GM18505 (cell line): ENCODE results near the gene SH3BP5.
A peak's percentile ranks its signal among the peaks of the same experiment; 100 is the strongest.

Experiments
- ATAC-seq: cut with Tn5 transposase; IDR thresholded peaks from one replicate; pipeline ENCODE4 v1.9.1; 2021; ENCODE audit not compliant: unreplicated experiment
- POLR2A ChIP-seq: IDR thresholded peaks from 4 replicates; pipeline ENCODE4 v1.6.1; 2011; ENCODE audit warnings: borderline replicate concordance; ENCODE audit not compliant: insufficient read depth, insufficient read length; ENCODE audit errors: extremely low read depth

SH3BP5 gene

GRCh38 chr3:15324379-15324808 lies 8.0 kb downstream of the SH3BP5 start:
- no peak for TF ChIP-seq POLR2A
- ATAC-seq, result no peak

- no peak for TF ChIP-seq POLR2A
- no peak for ATAC-seq
Measured at GRCh38 chr3:15323063-15323462, 9.3 kb downstream of the SH3BP5 start.

GRCh38 chr3:15321349-15321748 lies 11.0 kb downstream of the SH3BP5 start:
- no peak for ATAC-seq
- no peak for TF ChIP-seq POLR2A

GRCh38 chr3:15319575-15319974 lies 12.8 kb downstream of the SH3BP5 start:
- no peak for TF ChIP-seq POLR2A
- ATAC-seq, result no peak

- TF ChIP-seq POLR2A, result no peak
Measured at GRCh38 chr3:15319136-15319535, 13.2 kb downstream of the SH3BP5 start.

GRCh38 chr3:15318661-15319060 lies 13.7 kb downstream of the SH3BP5 start:
- ATAC-seq, result no peak

More at GRCh38 chr3:15319136-15319535, 13.2 kb downstream of the SH3BP5 start:
- no peak for ATAC-seq

GRCh38 chr3:15316998-15317435 lies 15.4 kb downstream of the SH3BP5 start:
- ATAC-seq, result no peak
- TF ChIP-seq POLR2A, result no peak

More at GRCh38 chr3:15318661-15319060, 13.7 kb downstream of the SH3BP5 start:
- TF ChIP-seq POLR2A, result no peak

GRCh38 chr3:15315003-15315402 lies 17.4 kb downstream of the SH3BP5 start:
- no peak for ATAC-seq
- TF ChIP-seq POLR2A, result no peak

GRCh38 chr3:15314276-15314675 lies 18.1 kb downstream of the SH3BP5 start:
- no peak for ATAC-seq
- no peak for TF ChIP-seq POLR2A

- no peak for TF ChIP-seq POLR2A
- ATAC-seq, result no peak
Measured at GRCh38 chr3:15313461-15313860, 18.9 kb downstream of the SH3BP5 start.

GRCh38 chr3:15312550-15312949 lies 19.8 kb downstream of the SH3BP5 start:
- no peak for ATAC-seq
- TF ChIP-seq POLR2A, result no peak

GRCh38 chr3:15310491-15311370 lies 21.7 kb downstream of the SH3BP5 start:
- ATAC-seq, result peak; percentile 86
- no peak for TF ChIP-seq POLR2A

- ATAC-seq, result no peak
- TF ChIP-seq POLR2A, result no peak
Measured at GRCh38 chr3:15309662-15310335, 22.6 kb downstream of the SH3BP5 start.

GRCh38 chr3:15307580-15307979 lies 24.8 kb downstream of the SH3BP5 start:
- TF ChIP-seq POLR2A, result no peak
- ATAC-seq, result no peak
